ENCODE results near the gene JAKMIP1. TPM values are rescaled to one million over a fixed set of nuclear protein-coding genes. Genes with fewer than 3 reads are reported as not detected.

JAKMIP1 gene
- total RNA-seq, 1 donor = not detected

DNA sequence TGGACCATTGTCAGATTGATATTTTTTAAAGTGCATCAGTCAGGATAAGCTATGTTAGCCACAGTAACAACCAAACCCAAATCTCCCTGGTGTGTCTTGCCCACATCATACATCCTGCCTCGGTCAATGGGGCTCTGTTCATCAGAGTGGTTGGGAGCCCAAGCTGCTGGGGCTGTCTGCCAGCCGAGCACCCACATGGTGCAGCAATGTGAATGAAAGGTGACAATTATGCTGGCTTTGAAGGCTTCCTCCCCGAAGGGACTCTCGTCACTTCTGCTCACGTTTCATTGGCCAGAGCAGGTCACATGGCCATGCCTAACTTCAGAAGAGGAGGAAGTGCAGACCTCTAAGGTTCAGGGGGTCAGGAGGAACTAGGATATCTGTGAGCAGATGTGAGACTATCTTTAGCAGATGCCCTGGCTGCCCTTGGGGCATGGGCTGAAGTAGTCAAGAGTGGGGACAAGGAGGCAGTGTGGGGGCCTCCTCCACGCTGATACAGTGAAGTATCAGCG, 1.3 kb upstream of the JAKMIP1 start:
- H3K4me3 ChIP-seq (ENCODE audit: low read depth, low read length) = no peak overlapping the region
- DNase-seq (ENCODE audit: low read depth) = no peak
- TF ChIP-seq, protein P1, sequence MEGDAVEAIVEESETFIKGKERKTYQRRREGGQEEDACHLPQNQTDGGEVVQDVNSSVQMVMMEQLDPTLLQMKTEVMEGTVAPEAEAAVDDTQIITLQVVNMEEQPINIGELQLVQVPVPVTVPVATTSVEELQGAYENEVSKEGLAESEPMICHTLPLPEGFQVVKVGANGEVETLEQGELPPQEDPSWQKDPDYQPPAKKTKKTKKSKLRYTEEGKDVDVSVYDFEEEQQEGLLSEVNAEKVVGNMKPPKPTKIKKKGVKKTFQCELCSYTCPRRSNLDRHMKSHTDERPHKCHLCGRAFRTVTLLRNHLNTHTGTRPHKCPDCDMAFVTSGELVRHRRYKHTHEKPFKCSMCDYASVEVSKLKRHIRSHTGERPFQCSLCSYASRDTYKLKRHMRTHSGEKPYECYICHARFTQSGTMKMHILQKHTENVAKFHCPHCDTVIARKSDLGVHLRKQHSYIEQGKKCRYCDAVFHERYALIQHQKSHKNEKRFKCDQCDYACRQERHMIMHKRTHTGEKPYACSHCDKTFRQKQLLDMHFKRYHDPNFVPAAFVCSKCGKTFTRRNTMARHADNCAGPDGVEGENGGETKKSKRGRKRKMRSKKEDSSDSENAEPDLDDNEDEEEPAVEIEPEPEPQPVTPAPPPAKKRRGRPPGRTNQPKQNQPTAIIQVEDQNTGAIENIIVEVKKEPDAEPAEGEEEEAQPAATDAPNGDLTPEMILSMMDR (IDR thresholded peaks at IDR 0.05; ENCODE audit: insufficient read depth, low read depth, low read length) = no peak

DNA sequence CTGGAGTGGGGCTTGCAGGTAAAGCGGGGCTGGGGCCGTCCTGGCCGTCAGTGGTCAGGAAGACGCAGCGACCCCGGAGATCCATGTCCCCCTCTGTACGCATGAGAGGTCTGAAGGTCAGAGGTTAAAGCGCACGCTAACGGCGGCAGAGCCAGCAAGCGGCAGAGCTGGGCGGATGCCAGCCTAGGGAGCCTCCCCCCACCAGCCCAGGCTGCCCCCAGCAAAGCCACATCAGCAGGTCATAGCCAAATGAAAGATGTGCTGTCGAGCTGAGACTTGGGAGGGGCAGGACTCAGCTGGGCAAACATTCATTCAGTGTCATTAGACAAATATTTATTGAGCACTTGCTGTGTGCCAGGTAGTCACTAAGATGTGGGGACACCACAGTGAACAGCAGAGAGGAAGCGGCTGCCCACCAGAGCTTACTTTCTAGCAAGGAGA, 593 bp upstream of the JAKMIP1 start:
- peak overlapping the region; percentile 18 for H3K4me3 ChIP-seq (ENCODE audit: low read depth, low read length)
- DNase-seq (ENCODE audit: low read depth) = no peak
- TF ChIP-seq, protein P1 (IDR thresholded peaks at IDR 0.05; ENCODE audit: insufficient read depth, low read depth, low read length) = no peak

DNA sequence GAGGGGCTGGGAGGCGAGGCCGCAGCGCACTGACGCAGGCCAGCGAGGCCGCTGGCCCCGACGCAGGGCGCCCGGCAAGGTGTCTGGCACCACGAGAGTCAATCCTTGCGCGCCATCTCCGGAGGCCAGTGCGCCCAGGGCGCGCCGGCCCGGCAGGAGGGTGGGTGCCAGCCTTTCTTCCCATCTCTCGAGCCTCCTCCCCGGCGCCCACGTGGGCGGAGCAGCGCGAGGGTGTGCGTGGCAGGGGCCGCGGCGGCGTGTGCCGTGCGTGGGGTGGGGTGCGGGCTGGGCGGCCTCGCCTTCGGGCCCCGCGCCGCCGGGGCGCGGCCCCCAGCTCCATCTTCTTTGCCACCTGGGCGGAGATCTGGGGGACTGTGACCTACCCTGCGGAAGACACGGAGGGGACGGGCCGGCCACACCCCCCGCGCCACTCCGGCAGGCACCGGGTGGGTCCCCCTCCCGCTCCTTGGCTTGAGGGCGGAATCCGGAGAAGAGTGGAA, 877 bp downstream of the JAKMIP1 start:
- TF ChIP-seq, protein P1 (IDR thresholded peaks at IDR 0.05; ENCODE audit: insufficient read depth, low read depth, low read length) = no peak
- no peak for DNase-seq (ENCODE audit: low read depth)
- no peak overlapping the region for H3K4me3 ChIP-seq (ENCODE audit: low read depth, low read length)

DNA sequence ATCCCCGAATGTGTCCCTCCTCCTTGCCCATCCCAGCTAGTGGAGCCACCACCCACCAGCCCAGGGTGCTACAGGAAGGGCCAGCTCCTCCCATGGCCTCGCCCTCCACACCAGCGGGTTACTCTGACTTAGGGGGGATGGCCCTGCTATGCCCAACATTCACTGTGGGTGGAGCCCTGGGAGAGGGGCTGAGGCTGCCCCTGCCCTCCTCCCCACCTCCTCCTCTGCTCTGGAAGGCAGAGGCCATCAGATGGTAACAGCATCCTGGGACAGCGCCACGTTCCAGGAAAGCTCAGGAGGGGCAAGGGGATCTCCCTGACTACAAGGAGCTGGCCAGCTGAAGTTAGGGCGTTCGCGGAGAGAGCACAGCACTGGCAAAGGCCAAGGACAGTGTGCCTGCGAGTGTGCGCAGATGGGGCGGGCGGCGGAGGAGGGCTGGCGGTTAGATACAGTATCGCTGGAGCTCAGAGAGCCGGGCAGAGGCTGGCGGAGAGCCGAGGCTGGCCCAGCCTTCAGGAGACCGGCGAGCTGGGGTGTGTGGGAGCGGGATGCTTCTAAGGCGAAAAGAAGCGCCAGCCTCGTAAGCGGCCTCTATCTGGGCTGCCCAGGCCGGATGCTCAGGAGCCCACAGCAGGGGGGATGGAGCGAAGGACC, 1.5 kb downstream of the JAKMIP1 start:
- TF ChIP-seq, protein P1 (IDR thresholded peaks at IDR 0.05; ENCODE audit: insufficient read depth, low read depth, low read length) = no peak
- peak; percentile 2 for DNase-seq (ENCODE audit: low read depth)
- H3K4me3 ChIP-seq (ENCODE audit: low read depth, low read length) = no peak overlapping the region

DNA sequence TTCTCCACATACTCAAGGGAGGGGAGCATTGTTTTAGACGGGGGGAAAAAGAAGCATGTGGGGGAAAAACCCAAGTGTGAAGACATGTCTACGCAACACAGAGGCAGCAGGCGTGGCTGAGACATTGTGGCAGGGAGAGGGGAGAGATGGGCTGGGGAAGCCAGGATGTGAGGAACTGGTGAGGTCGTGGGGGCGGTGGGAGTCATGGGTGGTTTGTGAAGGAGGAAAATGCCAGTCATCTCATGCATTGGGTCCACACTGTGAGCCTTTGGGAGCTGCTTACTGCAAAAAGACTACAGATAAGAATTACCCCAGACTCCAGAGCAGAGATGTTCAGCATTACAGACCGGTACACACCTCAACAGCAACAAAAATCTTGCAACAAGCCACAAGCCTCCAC, 2.1 kb downstream of the JAKMIP1 start:
- TF ChIP-seq, protein P1 (IDR thresholded peaks at IDR 0.05; ENCODE audit: insufficient read depth, low read depth, low read length) = no peak
- no peak overlapping the region for H3K4me3 ChIP-seq (ENCODE audit: low read depth, low read length)
- no peak for DNase-seq (ENCODE audit: low read depth)

DNA sequence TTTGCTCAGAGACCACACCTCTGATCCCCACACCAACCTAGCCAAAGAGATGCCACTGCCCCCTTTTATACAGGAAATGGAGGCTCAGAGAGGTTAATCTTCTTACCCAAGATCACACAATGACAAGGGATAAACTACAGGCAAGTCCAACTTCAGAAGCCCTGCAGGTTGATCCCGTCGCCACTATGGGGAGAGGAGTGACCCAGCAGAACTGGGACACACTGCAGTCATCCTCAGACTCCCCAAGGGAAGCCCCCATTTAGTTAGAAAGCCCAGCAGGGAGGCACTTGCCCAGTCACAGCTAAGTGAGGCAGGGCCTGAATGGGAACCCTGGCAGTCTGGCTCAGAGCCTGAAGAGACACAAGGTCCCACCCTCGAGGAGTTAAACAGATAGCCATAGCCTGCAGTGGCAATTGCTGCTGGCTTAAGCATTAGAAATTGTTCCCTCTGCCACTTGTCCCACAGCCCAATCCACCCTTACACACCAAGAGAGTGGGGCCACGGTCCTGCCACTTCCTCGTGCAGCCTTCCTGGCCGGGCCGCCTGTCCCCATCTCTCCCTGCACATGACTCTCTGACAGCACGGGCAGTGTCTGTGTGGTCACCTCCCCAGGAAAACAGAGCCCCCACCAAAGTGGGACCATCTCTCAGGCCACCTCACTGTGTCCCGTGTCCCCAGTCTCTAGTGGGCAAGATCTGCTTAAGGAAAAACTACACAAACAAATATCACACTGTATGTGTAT, 2.7 kb downstream of the JAKMIP1 start:
- TF ChIP-seq, protein P1 (IDR thresholded peaks at IDR 0.05; ENCODE audit: insufficient read depth, low read depth, low read length) = no peak
- H3K4me3 ChIP-seq (ENCODE audit: low read depth, low read length) = no peak overlapping the region
- DNase-seq (ENCODE audit: low read depth) = no peak
